Measurements from ENCODE around the gene MT1G.

DNA sequence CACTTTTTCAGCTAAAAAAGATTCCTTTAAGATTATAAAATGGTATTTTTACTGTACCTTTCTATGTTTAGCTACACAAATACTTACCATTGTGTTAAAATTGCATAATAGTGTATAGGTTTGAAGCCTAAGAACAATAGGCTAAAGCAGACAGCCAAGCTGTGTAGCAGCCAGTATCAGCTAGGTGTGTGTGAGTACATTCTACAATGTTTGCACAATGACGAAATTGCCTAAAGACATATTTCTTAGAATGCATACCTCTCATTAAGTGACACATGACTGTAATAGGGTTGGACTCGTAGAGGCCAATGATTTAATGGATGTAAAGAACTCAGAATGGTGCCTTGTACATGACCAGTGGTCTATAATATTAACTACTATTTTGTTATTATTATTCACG is 18.0 kb downstream of the MT1G start:
- no peak for TF ChIP-seq POLR2A (IDR thresholded peaks at IDR 0.05)
- TF ChIP-seq, protein P1, sequence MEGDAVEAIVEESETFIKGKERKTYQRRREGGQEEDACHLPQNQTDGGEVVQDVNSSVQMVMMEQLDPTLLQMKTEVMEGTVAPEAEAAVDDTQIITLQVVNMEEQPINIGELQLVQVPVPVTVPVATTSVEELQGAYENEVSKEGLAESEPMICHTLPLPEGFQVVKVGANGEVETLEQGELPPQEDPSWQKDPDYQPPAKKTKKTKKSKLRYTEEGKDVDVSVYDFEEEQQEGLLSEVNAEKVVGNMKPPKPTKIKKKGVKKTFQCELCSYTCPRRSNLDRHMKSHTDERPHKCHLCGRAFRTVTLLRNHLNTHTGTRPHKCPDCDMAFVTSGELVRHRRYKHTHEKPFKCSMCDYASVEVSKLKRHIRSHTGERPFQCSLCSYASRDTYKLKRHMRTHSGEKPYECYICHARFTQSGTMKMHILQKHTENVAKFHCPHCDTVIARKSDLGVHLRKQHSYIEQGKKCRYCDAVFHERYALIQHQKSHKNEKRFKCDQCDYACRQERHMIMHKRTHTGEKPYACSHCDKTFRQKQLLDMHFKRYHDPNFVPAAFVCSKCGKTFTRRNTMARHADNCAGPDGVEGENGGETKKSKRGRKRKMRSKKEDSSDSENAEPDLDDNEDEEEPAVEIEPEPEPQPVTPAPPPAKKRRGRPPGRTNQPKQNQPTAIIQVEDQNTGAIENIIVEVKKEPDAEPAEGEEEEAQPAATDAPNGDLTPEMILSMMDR (IDR thresholded peaks at IDR 0.05) = no peak

Data from testis (tissue), 2 donors.